Prostate gland (tissue), 2 donors: Measurements from ENCODE around the gene CPM. TPM values are rescaled to one million over a fixed set of nuclear protein-coding genes. Genes with fewer than 3 reads are reported as not detected.

Experiments
- DNase-seq: peaks from one replicate; pipeline ENCODE4 v3.0.0-alpha.2; 2019; ENCODE audit warnings: low spot score
- H3K27ac ChIP-seq, 2 donors: fragments of 200-600 bp; sonication (generic); 2 replicates each; pipeline ENCODE4 v1.5.1; 2017 to 2019
- H3K27me3 ChIP-seq: fragments of 200-600 bp; sonication (generic); replicated peaks from 2 replicates; pipeline ENCODE4 v1.5.1; 2019; ENCODE audit not compliant: insufficient read depth
- H3K36me3 ChIP-seq, 2 donors: fragments of 200-600 bp; sonication (generic); 1 replicate in 1 of 2; 2 replicates in 1 of 2; pipeline versions ENCODE4 v1.5.1 to v1.8.1; 2017 to 2019
- H3K4me1 ChIP-seq: fragments of 200-600 bp; sonication (generic); replicated peaks from 2 replicates; pipeline ENCODE4 v1.5.1; 2019
- H3K4me3 ChIP-seq, 2 donors: fragments of 200-600 bp; sonication (generic); 2 replicates each; pipeline ENCODE4 v1.5.1; 2017 to 2019
- H3K9me3 ChIP-seq: fragments of 200-600 bp; sonication (generic); 2 replicates; pipeline ENCODE4 v1.5.1; 2017
- POLR2A ChIP-seq: fragments of 450-650 bp; IDR thresholded peaks from one replicate; pipeline ENCODE4 v1.6.1; 2016; ENCODE audit warnings: antibody characterized with exemption, mild to moderate bottlenecking
- POLR2AphosphoS5 ChIP-seq: sonication (generic); formaldehyde crosslinking; IDR thresholded peaks from one replicate; pipeline ENCODE4 v1.6.1; 2017; ENCODE audit warnings: antibody characterized with exemption
- WGBS: methylation state at CpG from one replicate; pipeline ENCODE4 v1.1.5; 2018; 5-methylcytosine and 5-hydroxymethylcytosine counted together
- intact Hi-C: fragments of 100-400 bp; cut with DNase I; formaldehyde crosslinking; loops from one replicate; pipeline ENCODE4 v1.14.2; 2022
- total RNA-seq, 2 donors: library from RNA; depleted of rRNA; stranded (reverse); fragments of >200 nt; gene quantifications; one replicate each; pipeline ENCODE4 v1.1.0, GENCODE V29; 2016
- TF ChIP-seq, protein P1 (sequence below), 4 experiments: fragments of 200-600 bp in 2 of 4; fragments of 450-650 bp in 2 of 4; sonication (generic) in 2 of 4; IDR thresholded peaks; 1 replicate in 3 of 4; 2 replicates in 1 of 4; pipeline ENCODE4 v1.5.1; 2016 to 2019; ENCODE audit warnings: antibody characterized with exemption in 4 of 4, mild to moderate bottlenecking in 2 of 4, moderate library complexity in 2 of 4

The CPM gene
- total RNA-seq, 2 donors from 2014 or later: 68.4 TPM

DNA sequence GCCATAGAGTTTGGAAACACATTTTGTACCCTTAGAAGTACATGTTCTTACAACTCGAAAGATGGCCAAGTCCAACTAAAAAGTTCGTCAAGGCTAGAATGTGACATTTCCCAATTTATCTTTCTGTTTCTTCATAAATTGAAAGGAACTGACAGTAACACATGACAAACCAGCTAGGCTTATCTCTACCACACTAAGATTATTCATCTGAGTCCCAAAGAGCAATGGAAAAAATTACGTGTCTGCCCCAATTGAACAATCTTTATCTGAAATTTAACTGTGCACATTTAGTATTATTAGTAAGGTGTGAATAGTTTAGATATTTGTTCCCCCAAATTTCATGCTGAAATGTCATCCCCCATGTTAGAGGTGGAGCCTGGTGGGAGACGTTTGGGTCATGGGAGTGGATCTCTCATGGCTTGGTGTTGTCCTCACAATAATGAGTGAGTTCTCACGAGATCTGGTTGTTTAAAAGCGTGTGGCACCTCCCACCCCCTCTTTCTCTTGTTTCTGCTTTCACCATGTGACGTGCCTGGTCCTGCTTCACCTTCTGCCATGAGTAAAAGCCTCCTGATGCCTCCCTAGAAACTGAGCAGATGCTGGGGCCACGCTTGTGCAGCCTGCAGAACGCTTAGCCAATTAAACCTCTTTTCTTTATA, 13.3 kb downstream of the CPM start:
- no peaks in the 10 kb centered on the region for H3K4me1 ChIP-seq
- H3K9me3 ChIP-seq: no peaks in the 10 kb centered on the region
- no peaks in the 10 kb centered on the region for H3K36me3 ChIP-seq
- H3K27me3 ChIP-seq: no peaks in the 10 kb centered on the region
- DNase-seq: no peak
- 73% methylated on average over 9 of the region's 9 CpGs for WGBS
- intact Hi-C loops: no loop called here
- TF ChIP-seq, protein P1, sequence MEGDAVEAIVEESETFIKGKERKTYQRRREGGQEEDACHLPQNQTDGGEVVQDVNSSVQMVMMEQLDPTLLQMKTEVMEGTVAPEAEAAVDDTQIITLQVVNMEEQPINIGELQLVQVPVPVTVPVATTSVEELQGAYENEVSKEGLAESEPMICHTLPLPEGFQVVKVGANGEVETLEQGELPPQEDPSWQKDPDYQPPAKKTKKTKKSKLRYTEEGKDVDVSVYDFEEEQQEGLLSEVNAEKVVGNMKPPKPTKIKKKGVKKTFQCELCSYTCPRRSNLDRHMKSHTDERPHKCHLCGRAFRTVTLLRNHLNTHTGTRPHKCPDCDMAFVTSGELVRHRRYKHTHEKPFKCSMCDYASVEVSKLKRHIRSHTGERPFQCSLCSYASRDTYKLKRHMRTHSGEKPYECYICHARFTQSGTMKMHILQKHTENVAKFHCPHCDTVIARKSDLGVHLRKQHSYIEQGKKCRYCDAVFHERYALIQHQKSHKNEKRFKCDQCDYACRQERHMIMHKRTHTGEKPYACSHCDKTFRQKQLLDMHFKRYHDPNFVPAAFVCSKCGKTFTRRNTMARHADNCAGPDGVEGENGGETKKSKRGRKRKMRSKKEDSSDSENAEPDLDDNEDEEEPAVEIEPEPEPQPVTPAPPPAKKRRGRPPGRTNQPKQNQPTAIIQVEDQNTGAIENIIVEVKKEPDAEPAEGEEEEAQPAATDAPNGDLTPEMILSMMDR (IDR thresholded peaks at IDR 0.05): no peak
- TF ChIP-seq POLR2A (no peak), POLR2AphosphoS5 (no peak)
- peak overlapping the region in 1 of 2 donors; percentile 19 for H3K27ac ChIP-seq
- H3K4me3 ChIP-seq: no peak overlapping the region

DNA sequence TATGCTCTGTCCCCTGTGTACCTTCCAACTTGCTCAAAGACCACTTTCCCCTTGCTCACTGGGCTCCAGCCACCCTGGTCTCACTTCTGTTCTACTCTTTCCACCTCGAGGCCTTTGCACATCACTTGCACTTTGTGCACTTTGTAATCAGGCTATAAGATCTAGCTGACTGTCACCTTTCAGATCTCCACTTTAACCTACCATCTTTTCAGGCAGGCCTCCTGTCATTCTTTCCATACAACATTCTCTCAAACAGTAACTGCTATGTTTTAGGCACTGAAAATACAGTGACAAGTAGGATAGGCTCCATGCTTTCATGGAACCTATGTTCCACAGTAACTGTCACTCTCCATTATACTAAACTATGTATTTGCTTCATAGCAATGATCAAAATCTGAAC, 14.0 kb downstream of the CPM start:
- no peak for TF ChIP-seq POLR2A
- no peak for TF ChIP-seq POLR2AphosphoS5
- TF ChIP-seq, protein P1 (IDR thresholded peaks at IDR 0.05): no peak
- Histone ChIP-seq H3K36me3 (no peaks in the 10 kb centered on the region), H3K4me3 (no peak overlapping the region), H3K27ac (no peak overlapping the region), H3K9me3 (no peaks in the 10 kb centered on the region), H3K27me3 (no peaks in the 10 kb centered on the region), H3K4me1 (no peaks in the 10 kb centered on the region)
- intact Hi-C loops: no loop called here
- WGBS: 79% methylated on average over 1 of the region's 1 CpG
- DNase-seq: no peak

DNA sequence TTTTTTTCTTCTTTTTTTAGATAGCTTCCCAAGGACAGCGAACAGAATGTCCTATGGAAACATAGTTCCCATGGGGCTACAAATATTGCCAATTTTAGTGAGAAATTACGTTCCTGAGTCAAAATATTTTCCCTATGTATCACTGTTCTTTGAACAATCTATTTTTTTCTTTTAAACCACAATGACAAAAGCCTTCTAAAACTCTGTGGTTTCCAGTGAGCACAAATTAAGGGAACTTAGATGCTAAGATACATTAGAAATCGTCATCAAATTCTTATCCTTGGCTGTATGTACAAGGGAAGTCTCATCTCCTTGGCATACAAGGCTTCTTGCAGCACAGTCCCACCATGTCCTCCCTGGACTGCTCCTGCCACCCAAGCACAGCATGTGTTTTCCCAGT, 17.9 kb downstream of the CPM start:
- WGBS: 60% methylated on average over 3 of the region's 3 CpGs
- TF ChIP-seq POLR2AphosphoS5 (no peak), POLR2A (no peak)
- TF ChIP-seq, protein P1 (IDR thresholded peaks at IDR 0.05): no peak
- H3K27ac ChIP-seq: no peak overlapping the region
- no peaks in the 10 kb centered on the region for H3K36me3 ChIP-seq
- no peaks in the 10 kb centered on the region for H3K9me3 ChIP-seq
- no peak for DNase-seq
- H3K4me3 ChIP-seq: no peak overlapping the region
- H3K4me1 ChIP-seq: no peaks in the 10 kb centered on the region
- intact Hi-C loops: no loop called here
- no peaks in the 10 kb centered on the region for H3K27me3 ChIP-seq

DNA sequence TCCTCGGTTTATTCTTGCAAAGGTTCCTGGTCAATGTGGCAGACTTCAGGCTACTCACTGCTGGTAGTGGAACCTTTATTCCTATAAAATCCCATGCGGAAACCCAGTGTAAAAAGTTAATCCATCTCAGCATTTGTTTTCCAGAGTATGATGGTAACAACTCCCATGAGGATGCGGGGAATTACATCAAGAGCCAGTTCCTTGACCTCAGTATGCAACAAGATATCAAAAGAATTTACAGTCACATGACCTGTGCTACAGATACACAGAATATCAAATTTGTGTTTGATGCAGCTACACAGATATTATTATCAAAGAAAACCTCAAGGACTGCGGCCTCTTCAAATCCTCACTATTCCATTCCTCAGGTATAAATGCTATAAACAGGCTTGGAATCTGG, 19.3 kb downstream of the CPM start:
- TF ChIP-seq POLR2A: no peak
- TF ChIP-seq POLR2AphosphoS5: no peak
- TF ChIP-seq, protein P1 (IDR thresholded peaks at IDR 0.05): no peak
- intact Hi-C loops: no loop called here
- no peaks in the 10 kb centered on the region for H3K4me1 ChIP-seq
- 89% methylated on average over 4 of the region's 4 CpGs for WGBS
- H3K27me3 ChIP-seq: no peaks in the 10 kb centered on the region
- no peak for DNase-seq
- H3K36me3 ChIP-seq: no peaks in the 10 kb centered on the region
- no peak overlapping the region for H3K27ac ChIP-seq
- H3K4me3 ChIP-seq: no peak overlapping the region
- H3K9me3 ChIP-seq: no peaks in the 10 kb centered on the region

DNA sequence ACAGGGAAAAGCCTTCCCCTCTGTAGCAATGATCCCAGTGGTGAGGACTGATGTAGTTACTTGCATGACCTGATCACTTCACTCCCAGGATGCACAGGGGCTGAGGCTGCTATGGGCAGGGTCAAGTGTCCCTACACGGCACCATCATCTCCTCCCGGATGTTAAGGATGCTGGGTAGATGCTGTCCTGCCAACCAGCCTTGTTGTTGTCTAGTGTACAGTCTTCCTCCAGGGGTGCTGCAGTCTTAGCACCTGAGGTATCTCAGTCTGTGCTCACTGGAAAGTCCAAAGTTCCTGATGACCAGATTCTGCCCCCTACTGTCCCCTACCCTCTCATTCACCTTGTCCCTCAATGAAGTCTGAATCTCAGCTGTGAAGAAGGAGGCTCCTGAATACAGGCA, 20.1 kb downstream of the CPM start:
- DNase-seq: no peak
- intact Hi-C loops: no loop called here
- no peak overlapping the region for H3K4me3 ChIP-seq
- TF ChIP-seq POLR2AphosphoS5 (no peak), POLR2A (no peak)
- TF ChIP-seq, protein P1 (IDR thresholded peaks at IDR 0.05): no peak
- H3K9me3 ChIP-seq: no peaks in the 10 kb centered on the region
- no peaks in the 10 kb centered on the region for H3K36me3 ChIP-seq
- H3K27me3 ChIP-seq: no peaks in the 10 kb centered on the region
- H3K27ac ChIP-seq: no peak overlapping the region
- WGBS: 77% methylated on average over 2 of the region's 2 CpGs
- no peaks in the 10 kb centered on the region for H3K4me1 ChIP-seq
